ENCODE results near the gene FAT1.

Gene FAT1

DNA sequence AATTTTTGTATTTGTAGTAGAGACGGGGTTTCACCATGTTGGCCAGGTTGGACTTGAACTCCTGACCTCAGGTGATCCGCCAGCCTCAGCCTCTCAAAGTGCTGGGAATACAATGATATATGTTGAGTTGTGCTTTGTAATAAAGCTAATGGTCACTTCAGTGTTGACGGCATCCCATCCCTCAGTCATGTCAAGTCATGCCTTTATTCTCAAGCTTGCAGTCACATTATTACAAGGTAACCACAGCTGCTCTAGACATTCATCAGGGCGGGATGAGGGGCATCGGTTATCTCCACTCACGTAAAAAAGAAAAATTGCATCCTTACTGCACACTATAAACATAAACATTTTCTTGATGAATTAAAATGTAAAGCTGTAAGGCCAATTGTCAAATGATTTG lies 12.8 kb upstream of the FAT1 start:
- CTCF ChIA-PET, result interaction anchor here (0.7 to 0.9 kb wide), 2 partner anchors 69 to 453 kb away, joined by 3 read pairs; no protein-coding TSS in a partner anchor
- H3K9me3 ChIP-seq (ENCODE audit: control insufficient read depth, insufficient read depth, low read depth, low read length), result no peaks in the 10 kb centered on the region
- POLR2A ChIA-PET, result interaction anchor here (0.5 kb wide), 1 partner anchor 12 kb away, joined by 4 read pairs; no protein-coding TSS in a partner anchor
- peaks cover 3% of the 10 kb centered on the region for H3K4me1 ChIP-seq (ENCODE audit: control insufficient read depth, insufficient read depth, low read length)
- H3K4me3 ChIP-seq (ENCODE audit: low read depth, low read length), result no peak overlapping the region
- H3K27ac ChIP-seq (ENCODE audit: extremely low read depth, low read depth, low read length), result no peak overlapping the region
- no peaks in the 10 kb centered on the region for H3K36me3 ChIP-seq (ENCODE audit: control insufficient read depth in 2 of 2, insufficient read depth in 1 of 2, low read length in 2 of 2)
- no peak for TF ChIP-seq ZSCAN30 (tag by site-specific recombination; IDR thresholded peaks at IDR 0.05)
- no peak for TF ChIP-seq PRDM4 (tag by site-specific recombination; IDR thresholded peaks at IDR 0.05)
- TF ChIP-seq REPIN1 (tag by site-specific recombination; IDR thresholded peaks at IDR 0.05; ENCODE audit: low read depth), result no peak
- TF ChIP-seq ZNF513 (tag by site-specific recombination; IDR thresholded peaks at IDR 0.05), result no peak
- TF ChIP-seq ZNF843 (tag by site-specific recombination; IDR thresholded peaks at IDR 0.05), result no peak
- TF ChIP-seq ZXDB (tag by site-specific recombination; IDR thresholded peaks at IDR 0.05), result no peak
- TF ChIP-seq SCRT1 (tag by site-specific recombination; IDR thresholded peaks at IDR 0.05; ENCODE audit: borderline replicate concordance), result no peak

DNA sequence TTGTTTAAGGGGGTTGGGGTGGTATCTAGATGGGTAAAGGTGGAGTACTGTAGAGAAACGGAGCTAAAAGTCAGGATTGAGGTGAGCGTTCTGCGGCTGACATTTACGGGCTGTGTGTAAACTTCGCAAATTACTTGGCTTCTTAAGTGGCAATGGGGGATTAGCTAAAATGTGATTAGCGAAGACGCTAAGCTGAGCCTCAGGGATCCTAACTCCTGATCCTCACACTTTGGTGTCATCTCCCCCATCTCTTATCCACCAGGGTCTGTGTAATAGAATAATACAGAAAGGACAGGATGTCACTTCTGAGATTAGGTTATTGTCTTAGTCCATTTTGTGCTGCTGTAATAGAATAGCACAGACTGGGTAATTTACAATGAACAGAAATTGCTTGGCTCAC lies 10.6 kb upstream of the FAT1 start:
- TF ChIP-seq OSR2 (tag by site-specific recombination; IDR thresholded peaks at IDR 0.05), result peak; percentile 35; the same call in 1 of the 2 replicates
- no peak for TF ChIP-seq GLIS2 (tag by site-specific recombination; IDR thresholded peaks at IDR 0.05)

DNA sequence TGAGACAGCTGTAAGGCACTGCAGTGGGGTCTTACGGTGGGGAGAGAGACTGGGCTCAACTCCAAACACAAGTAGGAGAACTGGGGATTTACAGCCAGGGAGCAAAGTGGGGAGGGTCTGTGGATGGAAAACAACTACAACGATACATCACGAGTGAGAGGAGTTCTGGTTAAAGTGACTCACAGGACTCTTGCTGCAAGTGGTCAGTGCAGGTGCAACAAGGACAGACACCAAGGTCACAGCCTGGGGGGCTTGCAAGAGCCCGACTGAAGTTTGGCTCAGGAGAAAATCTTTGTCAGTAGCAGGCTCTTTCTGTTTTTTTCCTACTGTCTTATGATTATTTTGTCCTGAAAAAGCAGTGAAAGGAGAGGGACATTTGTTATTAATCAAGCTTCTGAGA lies 10.1 kb upstream of the FAT1 start:
- Histone ChIP-seq H3K36me3 (ENCODE audit: control insufficient read depth in 2 of 2, insufficient read depth in 1 of 2, low read length in 2 of 2) (no peaks in the 10 kb centered on the region), H3K27ac (ENCODE audit: extremely low read depth, low read depth, low read length) (no peak overlapping the region), H3K4me1 (ENCODE audit: control insufficient read depth, insufficient read depth, low read length) (peaks cover 3% of the 10 kb centered on the region), H3K9me3 (ENCODE audit: control insufficient read depth, insufficient read depth, low read depth, low read length) (no peaks in the 10 kb centered on the region), H3K4me3 (ENCODE audit: low read depth, low read length) (no peak overlapping the region)
- CTCF ChIA-PET, result no interaction called here
- POLR2A ChIA-PET, result no interaction called here
- no peak for TF ChIP-seq ZNF514 (tag by site-specific recombination; IDR thresholded peaks at IDR 0.05)
- TF ChIP-seq, protein P1, sequence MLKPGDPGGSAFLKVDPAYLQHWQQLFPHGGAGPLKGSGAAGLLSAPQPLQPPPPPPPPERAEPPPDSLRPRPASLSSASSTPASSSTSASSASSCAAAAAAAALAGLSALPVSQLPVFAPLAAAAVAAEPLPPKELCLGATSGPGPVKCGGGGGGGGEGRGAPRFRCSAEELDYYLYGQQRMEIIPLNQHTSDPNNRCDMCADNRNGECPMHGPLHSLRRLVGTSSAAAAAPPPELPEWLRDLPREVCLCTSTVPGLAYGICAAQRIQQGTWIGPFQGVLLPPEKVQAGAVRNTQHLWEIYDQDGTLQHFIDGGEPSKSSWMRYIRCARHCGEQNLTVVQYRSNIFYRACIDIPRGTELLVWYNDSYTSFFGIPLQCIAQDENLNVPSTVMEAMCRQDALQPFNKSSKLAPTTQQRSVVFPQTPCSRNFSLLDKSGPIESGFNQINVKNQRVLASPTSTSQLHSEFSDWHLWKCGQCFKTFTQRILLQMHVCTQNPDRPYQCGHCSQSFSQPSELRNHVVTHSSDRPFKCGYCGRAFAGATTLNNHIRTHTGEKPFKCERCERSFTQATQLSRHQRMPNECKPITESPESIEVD (tag by site-specific recombination; IDR thresholded peaks at IDR 0.05), result no peak
- no peak for TF ChIP-seq ZNF37A (tag by site-specific recombination; IDR thresholded peaks at IDR 0.05)
- no peak for TF ChIP-seq ZNF600 (tag by site-specific recombination; IDR thresholded peaks at IDR 0.05)
- no peak for TF ChIP-seq ZNF140 (tag by site-specific recombination; IDR thresholded peaks at IDR 0.05)
- no peak for TF ChIP-seq PATZ1 (tag by site-specific recombination; IDR thresholded peaks at IDR 0.05)
- TF ChIP-seq, protein P2, sequence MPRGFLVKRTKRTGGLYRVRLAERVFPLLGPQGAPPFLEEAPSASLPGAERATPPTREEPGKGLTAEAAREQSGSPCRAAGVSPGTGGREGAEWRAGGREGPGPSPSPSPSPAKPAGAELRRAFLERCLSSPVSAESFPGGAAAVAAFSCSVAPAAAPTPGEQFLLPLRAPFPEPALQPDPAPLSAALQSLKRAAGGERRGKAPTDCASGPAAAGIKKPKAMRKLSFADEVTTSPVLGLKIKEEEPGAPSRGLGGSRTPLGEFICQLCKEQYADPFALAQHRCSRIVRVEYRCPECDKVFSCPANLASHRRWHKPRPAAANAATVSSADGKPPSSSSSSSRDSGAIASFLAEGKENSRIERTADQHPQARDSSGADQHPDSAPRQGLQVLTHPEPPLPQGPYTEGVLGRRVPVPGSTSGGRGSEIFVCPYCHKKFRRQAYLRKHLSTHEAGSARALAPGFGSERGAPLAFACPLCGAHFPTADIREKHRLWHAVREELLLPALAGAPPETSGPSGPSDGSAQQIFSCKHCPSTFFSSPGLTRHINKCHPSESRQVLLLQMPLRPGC (tag by site-specific recombination; IDR thresholded peaks at IDR 0.05), result no peak
- TF ChIP-seq ZNF48 (tag by site-specific recombination; IDR thresholded peaks at IDR 0.05), result no peak
- no peak for TF ChIP-seq SALL2 (tag by site-specific recombination; IDR thresholded peaks at IDR 0.05; ENCODE audit: borderline replicate concordance)
- TF ChIP-seq ZNF664 (tag by site-specific recombination; IDR thresholded peaks at IDR 0.05), result no peak
- TF ChIP-seq ZNF449 (tag by site-specific recombination; IDR thresholded peaks at IDR 0.05), result no peak

More for the DNA sequence above, 10.6 kb upstream of the FAT1 start:
- H3K36me3 ChIP-seq (ENCODE audit: control insufficient read depth in 2 of 2, insufficient read depth in 1 of 2, low read length in 2 of 2), result no peaks in the 10 kb centered on the region
- CTCF ChIA-PET, result no interaction called here
- H3K9me3 ChIP-seq (ENCODE audit: control insufficient read depth, insufficient read depth, low read depth, low read length), result no peaks in the 10 kb centered on the region
- H3K4me1 ChIP-seq (ENCODE audit: control insufficient read depth, insufficient read depth, low read length), result peaks cover 3% of the 10 kb centered on the region
- POLR2A ChIA-PET, result no interaction called here
- H3K27ac ChIP-seq (ENCODE audit: extremely low read depth, low read depth, low read length), result no peak overlapping the region
- H3K4me3 ChIP-seq (ENCODE audit: low read depth, low read length), result no peak overlapping the region
